LNCaP clone FGC (cell line): ENCODE results near the gene ADGRL1.
A peak's percentile ranks its signal among the peaks of the same experiment; 100 is the strongest.
"Not testable (repeated sequence)": the region's sequence is repeated elsewhere in the genome, so short reads cannot be mapped to it uniquely, and the experiment has no call there.

ENCODE experiments used
- DNase-seq: peaks from one replicate; pipeline ENCODE4 v3.0.0-alpha.2; 2011; ENCODE audit warnings: low read depth
- H3K4me3 ChIP-seq: 2 replicates; pipeline ENCODE4 v1.5.1; 2011; ENCODE audit warnings: mild to moderate bottlenecking, low read depth, low read length, control low read depth
- CTCF ChIP-seq: IDR thresholded peaks from 2 replicates; pipeline ENCODE4 v1.5.1; 2012; ENCODE audit warnings: mild to moderate bottlenecking; ENCODE audit not compliant: control insufficient read depth, insufficient read depth; ENCODE audit errors: extremely low read depth

Gene ADGRL1

DNA sequence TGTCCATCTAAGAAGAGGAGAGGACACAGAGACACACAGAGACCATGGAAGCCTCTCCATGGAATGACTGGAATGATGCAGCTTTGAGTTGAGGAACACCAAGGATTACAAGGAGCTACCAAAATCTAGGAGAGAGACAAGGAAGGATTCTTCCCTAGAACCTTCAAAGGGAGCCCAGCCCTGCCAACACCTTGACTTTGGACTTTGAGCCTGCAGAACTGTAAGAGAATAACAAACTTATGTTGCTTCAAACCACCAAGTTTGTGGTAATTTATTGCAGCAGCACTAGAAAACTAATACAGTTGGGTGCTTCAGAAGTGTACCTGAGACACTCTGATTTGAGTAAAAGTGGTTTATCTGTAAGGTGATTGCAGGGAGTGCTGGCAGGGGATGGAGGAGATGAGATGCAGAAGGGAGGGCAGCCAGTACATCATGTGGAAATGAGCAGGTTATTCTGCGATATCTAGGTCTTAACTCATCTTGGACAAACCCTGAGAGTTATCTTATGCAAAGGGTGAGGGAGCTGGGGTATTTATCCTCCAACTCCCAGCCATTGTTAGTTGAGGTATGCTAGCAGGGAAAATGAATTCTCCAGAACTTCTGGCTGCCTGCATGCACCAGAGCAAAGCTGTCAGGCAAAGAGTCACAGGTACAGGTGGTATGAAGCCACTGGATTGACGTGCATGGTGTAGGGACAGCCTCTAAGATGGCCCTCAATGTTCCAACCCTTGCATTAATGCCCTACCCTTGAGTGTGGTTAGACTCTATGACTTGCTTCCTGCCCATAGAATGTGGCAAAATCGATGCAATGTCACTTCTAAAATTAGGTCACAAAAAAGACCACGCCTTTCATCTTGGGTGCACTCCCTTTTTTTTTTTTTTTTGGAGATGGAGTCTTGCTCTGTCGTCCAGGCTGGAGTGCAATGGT is 31.3 kb upstream of the ADGRL1 start:
- no peak for DNase-seq
- H3K4me3 ChIP-seq: no peak overlapping the region
- TF ChIP-seq CTCF: no peak

- not testable (repeated sequence) for H3K4me3 ChIP-seq, DNase-seq
Observed at GRCh38 chr19:14232945-14233344, 27.0 kb upstream of the ADGRL1 start.

DNA sequence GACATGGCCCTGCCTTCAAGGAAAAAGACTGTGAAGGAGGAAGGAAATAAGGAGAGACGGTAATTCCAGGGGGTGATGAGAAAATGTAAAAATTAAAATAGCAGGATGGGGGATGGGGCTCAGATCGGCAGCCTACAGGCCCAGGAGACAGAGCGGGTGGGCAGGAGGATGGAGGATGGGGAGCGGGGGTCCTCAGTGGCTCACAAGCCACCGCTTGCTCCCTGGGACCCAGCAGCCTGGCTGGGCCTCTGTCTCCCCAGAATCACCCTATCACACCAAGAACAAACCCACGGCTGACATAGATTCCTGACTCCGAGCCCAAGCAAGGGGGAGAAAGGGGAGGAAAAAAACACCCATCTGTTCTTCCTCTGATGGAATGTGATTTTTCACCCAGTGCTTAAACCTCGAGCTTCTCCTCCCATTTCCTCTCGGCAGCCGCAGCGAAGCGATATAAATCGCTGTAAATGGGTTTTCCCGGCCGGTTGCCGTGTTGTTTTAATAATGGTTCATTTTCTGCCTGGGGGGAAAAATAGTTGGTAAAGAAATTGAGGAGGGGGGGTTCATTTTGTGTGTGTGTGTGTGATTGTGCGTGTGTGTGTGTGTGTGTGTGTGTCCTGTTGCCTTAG is 22.6 kb upstream of the ADGRL1 start:
- H3K4me3 ChIP-seq, DNase-seq: not testable (repeated sequence)

DNA sequence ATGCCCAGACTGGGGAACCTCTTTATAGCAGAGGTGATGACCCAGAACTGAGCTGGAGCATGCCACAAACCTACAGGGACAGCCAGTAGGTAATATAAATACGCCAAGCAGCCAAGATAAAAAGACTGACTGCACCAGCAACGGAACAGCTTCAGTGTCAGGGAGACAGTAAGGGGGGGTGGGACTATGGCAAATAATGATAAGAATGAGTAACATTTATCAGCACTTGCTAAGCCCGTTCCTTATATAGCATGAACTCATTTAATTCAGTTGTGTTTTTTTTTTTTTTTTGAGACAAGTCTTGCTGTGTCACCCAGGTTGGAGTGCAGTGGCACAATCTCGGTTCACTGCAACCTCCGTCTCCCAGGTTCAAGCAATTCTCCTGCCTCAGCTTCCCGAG is 20.5 kb upstream of the ADGRL1 start:
- not testable (repeated sequence) for H3K4me3 ChIP-seq, DNase-seq

DNA sequence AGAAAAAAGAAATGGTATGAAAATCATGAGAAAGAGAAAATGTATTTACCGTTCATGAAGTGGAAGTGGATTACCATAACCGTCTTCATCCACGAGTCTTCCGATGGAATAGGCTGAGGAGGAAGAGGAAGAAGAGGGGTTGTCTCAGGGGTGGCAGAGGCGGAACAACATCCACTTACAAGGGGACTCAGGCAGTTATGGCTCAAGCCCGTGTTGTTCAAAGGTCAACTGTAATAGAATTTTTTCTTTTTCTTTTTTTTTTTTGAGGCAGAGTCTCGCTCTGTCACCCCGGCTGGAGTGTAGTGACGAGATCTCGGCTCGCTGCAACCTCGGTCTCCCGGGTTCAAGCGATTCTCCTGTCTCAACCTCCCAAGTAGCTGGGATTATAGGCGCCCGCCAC is 16.9 kb upstream of the ADGRL1 start:
- DNase-seq: no peak
- no peak for TF ChIP-seq CTCF
- H3K4me3 ChIP-seq: no peak overlapping the region

GRCh38 chr19:14221345-14221744 is 15.4 kb upstream of the ADGRL1 start:
- not testable (repeated sequence) for DNase-seq, H3K4me3 ChIP-seq
- TF ChIP-seq CTCF: peak; percentile 36

DNA sequence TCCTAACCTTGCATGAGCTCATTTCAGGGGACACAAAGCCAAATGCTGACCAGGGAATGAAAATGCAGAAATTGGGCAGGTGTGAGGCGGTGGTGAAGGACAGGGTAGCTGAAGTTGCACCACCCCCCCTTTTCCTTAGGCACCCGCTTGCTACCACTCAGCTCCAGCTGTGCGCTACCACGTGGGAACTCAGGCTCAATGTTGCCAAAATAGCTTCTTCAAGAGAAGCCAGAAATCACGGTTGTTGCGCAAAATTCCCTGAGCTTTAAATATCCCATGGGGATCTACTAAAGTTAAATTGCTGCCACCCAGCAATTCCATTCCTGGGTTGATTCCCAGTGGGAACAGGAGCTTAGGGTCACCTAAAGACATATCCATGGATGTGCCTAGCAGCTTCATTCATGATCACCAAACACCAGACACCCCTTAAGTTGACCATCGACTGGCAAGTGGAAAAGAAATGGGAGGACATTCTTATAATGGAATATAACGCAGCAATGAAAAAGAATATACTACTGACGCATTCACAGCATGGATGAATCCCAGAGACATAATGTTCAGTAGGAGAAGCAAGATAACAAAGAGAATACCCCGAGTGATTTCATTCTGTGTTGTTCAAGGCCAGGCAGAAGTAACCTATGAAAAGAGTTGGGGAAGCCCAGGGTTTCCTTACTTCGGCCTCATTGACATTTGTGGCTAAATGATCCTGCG is 12.8 kb upstream of the ADGRL1 start:
- no peak overlapping the region for H3K4me3 ChIP-seq
- TF ChIP-seq CTCF: no peak
- no peak for DNase-seq

GRCh38 chr19:14217886-14218285 is 11.9 kb upstream of the ADGRL1 start:
- not testable (repeated sequence) for DNase-seq, H3K4me3 ChIP-seq

DNA sequence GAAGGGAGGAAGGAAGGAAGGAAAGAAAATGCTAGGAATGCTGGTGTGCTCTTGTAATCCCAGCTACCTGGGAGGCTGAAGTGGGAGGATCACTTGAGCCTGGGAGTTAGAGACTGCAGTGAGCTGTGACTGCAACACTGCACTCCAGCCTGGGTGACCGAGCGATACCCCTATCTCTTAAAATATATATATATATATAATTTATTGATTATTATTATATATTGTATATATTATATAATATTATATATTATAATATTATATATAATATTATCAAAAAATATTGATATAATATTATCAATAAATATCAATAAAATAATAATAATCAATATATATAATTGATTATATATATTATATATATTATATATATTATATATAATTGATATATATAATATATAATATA is 8.6 kb upstream of the ADGRL1 start:
- H3K4me3 ChIP-seq: no peak overlapping the region
- no peak for DNase-seq
- no peak for TF ChIP-seq CTCF

DNA sequence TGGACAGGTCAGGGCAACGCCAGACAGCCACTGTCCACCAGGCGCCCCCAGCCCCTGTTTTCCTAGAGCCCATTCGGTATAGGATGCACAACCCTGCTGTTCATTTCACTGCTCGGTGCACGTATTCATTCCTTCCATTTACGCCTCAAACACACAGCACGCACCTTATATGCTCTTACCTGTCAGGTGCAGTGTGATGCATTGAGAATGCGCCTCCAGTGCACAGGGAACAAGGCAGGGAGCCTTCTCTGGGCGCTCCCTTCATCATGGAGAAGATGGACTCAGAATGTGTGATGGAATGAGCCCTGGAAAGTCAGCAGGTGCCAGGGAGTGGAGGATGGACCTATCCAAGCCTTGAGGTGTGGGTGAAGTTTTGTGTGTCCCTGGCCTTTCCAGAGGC is 4.2 kb upstream of the ADGRL1 start:
- DNase-seq, H3K4me3 ChIP-seq: not testable (repeated sequence)

DNA sequence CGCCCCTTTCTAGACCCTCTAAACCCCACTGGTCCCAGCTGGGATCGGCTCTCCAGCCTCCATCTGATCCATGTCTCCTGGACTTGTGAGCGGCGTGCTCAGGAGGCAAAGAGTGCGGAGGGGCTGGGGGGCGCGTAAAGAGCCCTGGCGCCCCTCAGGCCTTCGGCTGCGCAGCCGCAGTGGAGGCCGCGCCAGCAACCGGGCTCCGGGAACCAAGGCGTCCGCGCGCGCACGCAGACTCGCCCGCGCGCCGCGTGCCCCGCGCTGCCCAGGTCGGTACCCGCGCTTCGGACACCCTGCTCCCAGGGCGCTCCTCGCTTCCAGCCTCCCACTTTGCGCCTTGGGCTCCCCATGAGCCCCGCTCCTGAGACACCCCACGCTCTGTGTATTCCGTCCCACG is 3.4 kb upstream of the ADGRL1 start:
- H3K4me3 ChIP-seq, DNase-seq: not testable (repeated sequence)

DNA sequence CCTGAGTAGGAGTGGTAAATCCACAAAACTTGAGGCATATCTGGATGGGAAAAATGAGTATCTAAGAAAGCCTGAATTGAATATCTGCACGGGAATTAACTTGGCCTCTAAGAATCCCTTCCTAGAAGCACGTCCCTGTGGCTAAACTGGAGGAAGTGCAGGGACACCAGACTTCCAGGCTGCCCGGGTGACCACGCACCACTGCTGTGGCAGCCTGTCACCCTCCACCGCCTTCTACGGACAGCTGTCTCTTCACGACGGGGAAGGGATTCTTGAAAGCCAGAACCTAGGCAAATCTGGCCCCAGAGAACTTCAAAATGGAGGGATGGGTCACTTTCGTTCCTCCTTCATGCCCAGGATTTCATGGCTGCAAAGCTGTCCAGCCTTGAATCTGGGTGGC is 2.5 kb upstream of the ADGRL1 start:
- H3K4me3 ChIP-seq, DNase-seq: not testable (repeated sequence)

- peak overlapping the region; percentile 55 for H3K4me3 ChIP-seq
- not testable (repeated sequence) for DNase-seq
Observed at GRCh38 chr19:14207796-14208195, 1.8 kb upstream of the ADGRL1 start.
